HEK293 (cell line): ENCODE results near the gene CYTH4.

Experiments
- ZNF701 ChIP-seq: fragments of 450-650 bp; formaldehyde crosslinking; IDR thresholded peaks from 2 replicates; pipeline ENCODE4 v1.5.1; 2016; ENCODE audit warnings: missing biosample characterization, missing genetic modification characterization
- TF ChIP-seq, protein P1 (sequence below): fragments of 450-650 bp; formaldehyde crosslinking; IDR thresholded peaks from 2 replicates; pipeline ENCODE4 v1.5.1; 2016; ENCODE audit warnings: missing biosample characterization, missing genetic modification characterization
- TF ChIP-seq, protein P2 (sequence below): fragments of 450-650 bp; formaldehyde crosslinking; IDR thresholded peaks from 2 replicates; pipeline ENCODE4 v1.5.1; 2017; ENCODE audit warnings: missing biosample characterization, missing genetic modification characterization
- TF ChIP-seq, protein P3 (sequence below): fragments of 450-650 bp; formaldehyde crosslinking; IDR thresholded peaks from 2 replicates; pipeline ENCODE4 v1.5.1; 2016; ENCODE audit warnings: missing biosample characterization, missing genetic modification characterization
- TF ChIP-seq, protein P4 (sequence below): fragments of 450-650 bp; formaldehyde crosslinking; IDR thresholded peaks from 2 replicates; pipeline ENCODE4 v1.5.1; 2017; ENCODE audit warnings: missing biosample characterization, mild to moderate bottlenecking, missing genetic modification characterization, moderate library complexity
- TF ChIP-seq, protein P5 (sequence below): fragments of 450-650 bp; formaldehyde crosslinking; conservative IDR thresholded peaks from 2 replicates; pipeline ENCODE4 v1.5.1; 2016; ENCODE audit warnings: low read depth, missing biosample characterization, missing genetic modification characterization

DNA sequence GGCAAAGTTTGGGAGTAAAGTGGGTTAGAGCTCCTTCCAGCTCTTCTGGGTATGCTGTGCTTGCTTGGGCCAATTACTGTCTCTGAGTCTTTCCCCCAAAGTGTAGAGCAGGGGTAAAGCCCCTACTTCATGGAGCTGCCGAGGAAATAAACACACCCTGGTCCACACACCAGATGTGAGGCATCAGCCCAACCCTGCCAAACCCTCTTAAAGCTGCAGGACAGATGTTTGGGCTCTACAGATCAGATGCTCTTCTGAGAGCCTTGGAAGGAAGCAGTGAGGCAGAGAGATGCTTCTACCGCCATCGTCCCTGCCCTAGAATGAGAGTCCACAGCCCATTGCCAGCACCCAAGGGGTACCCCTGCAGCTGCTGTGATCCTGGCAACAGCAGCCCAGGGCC is 80.3 kb downstream of the CYTH4 start:
- TF ChIP-seq, protein P1, sequence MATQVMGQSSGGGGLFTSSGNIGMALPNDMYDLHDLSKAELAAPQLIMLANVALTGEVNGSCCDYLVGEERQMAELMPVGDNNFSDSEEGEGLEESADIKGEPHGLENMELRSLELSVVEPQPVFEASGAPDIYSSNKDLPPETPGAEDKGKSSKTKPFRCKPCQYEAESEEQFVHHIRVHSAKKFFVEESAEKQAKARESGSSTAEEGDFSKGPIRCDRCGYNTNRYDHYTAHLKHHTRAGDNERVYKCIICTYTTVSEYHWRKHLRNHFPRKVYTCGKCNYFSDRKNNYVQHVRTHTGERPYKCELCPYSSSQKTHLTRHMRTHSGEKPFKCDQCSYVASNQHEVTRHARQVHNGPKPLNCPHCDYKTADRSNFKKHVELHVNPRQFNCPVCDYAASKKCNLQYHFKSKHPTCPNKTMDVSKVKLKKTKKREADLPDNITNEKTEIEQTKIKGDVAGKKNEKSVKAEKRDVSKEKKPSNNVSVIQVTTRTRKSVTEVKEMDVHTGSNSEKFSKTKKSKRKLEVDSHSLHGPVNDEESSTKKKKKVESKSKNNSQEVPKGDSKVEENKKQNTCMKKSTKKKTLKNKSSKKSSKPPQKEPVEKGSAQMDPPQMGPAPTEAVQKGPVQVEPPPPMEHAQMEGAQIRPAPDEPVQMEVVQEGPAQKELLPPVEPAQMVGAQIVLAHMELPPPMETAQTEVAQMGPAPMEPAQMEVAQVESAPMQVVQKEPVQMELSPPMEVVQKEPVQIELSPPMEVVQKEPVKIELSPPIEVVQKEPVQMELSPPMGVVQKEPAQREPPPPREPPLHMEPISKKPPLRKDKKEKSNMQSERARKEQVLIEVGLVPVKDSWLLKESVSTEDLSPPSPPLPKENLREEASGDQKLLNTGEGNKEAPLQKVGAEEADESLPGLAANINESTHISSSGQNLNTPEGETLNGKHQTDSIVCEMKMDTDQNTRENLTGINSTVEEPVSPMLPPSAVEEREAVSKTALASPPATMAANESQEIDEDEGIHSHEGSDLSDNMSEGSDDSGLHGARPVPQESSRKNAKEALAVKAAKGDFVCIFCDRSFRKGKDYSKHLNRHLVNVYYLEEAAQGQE (tag by site-specific recombination): no peak
- TF ChIP-seq, protein P2, sequence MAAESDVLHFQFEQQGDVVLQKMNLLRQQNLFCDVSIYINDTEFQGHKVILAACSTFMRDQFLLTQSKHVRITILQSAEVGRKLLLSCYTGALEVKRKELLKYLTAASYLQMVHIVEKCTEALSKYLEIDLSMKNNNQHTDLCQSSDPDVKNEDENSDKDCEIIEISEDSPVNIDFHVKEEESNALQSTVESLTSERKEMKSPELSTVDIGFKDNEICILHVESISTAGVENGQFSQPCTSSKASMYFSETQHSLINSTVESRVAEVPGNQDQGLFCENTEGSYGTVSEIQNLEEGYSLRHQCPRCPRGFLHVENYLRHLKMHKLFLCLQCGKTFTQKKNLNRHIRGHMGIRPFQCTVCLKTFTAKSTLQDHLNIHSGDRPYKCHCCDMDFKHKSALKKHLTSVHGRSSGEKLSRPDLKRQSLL: no peak
- TF ChIP-seq, protein P3, sequence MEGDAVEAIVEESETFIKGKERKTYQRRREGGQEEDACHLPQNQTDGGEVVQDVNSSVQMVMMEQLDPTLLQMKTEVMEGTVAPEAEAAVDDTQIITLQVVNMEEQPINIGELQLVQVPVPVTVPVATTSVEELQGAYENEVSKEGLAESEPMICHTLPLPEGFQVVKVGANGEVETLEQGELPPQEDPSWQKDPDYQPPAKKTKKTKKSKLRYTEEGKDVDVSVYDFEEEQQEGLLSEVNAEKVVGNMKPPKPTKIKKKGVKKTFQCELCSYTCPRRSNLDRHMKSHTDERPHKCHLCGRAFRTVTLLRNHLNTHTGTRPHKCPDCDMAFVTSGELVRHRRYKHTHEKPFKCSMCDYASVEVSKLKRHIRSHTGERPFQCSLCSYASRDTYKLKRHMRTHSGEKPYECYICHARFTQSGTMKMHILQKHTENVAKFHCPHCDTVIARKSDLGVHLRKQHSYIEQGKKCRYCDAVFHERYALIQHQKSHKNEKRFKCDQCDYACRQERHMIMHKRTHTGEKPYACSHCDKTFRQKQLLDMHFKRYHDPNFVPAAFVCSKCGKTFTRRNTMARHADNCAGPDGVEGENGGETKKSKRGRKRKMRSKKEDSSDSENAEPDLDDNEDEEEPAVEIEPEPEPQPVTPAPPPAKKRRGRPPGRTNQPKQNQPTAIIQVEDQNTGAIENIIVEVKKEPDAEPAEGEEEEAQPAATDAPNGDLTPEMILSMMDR (tag by site-specific recombination): no peak
- TF ChIP-seq, protein P4, sequence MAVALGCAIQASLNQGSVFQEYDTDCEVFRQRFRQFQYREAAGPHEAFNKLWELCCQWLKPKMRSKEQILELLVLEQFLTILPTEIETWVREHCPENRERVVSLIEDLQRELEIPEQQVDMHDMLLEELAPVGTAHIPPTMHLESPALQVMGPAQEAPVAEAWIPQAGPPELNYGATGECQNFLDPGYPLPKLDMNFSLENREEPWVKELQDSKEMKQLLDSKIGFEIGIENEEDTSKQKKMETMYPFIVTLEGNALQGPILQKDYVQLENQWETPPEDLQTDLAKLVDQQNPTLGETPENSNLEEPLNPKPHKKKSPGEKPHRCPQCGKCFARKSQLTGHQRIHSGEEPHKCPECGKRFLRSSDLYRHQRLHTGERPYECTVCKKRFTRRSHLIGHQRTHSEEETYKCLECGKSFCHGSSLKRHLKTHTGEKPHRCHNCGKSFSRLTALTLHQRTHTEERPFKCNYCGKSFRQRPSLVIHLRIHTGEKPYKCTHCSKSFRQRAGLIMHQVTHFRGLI (tag by site-specific recombination): peak; percentile 73
- TF ChIP-seq ZNF701 (tag by site-specific recombination): no peak
- TF ChIP-seq, protein P5, sequence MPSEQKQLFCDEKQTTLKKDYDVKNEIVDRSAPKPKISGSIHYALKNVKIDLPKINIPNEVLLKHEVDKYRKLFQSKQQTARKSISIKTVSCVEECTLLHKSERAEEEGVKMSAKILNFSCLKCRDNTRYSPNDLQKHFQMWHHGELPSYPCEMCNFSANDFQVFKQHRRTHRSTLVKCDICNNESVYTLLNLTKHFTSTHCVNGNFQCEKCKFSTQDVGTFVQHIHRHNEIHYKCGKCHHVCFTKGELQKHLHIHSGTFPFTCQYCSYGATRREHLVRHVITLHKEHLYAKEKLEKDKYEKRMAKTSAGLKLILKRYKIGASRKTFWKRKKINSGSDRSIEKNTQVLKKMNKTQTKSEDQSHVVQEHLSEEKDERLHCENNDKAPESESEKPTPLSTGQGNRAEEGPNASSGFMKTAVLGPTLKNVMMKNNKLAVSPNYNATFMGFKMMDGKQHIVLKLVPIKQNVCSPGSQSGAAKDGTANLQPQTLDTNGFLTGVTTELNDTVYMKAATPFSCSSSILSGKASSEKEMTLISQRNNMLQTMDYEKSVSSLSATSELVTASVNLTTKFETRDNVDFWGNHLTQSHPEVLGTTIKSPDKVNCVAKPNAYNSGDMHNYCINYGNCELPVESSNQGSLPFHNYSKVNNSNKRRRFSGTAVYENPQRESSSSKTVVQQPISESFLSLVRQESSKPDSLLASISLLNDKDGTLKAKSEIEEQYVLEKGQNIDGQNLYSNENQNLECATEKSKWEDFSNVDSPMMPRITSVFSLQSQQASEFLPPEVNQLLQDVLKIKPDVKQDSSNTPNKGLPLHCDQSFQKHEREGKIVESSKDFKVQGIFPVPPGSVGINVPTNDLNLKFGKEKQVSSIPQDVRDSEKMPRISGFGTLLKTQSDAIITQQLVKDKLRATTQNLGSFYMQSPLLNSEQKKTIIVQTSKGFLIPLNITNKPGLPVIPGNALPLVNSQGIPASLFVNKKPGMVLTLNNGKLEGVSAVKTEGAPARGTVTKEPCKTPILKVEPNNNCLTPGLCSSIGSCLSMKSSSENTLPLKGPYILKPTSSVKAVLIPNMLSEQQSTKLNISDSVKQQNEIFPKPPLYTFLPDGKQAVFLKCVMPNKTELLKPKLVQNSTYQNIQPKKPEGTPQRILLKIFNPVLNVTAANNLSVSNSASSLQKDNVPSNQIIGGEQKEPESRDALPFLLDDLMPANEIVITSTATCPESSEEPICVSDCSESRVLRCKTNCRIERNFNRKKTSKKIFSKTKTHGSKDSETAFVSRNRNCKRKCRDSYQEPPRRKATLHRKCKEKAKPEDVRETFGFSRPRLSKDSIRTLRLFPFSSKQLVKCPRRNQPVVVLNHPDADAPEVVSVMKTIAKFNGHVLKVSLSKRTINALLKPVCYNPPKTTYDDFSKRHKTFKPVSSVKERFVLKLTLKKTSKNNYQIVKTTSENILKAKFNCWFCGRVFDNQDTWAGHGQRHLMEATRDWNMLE (tag by site-specific recombination): no peak
